ENCODE results near the gene C11orf42.
A peak's percentile ranks its signal among the peaks of the same experiment; 100 is the strongest.

C11orf42 gene

DNA sequence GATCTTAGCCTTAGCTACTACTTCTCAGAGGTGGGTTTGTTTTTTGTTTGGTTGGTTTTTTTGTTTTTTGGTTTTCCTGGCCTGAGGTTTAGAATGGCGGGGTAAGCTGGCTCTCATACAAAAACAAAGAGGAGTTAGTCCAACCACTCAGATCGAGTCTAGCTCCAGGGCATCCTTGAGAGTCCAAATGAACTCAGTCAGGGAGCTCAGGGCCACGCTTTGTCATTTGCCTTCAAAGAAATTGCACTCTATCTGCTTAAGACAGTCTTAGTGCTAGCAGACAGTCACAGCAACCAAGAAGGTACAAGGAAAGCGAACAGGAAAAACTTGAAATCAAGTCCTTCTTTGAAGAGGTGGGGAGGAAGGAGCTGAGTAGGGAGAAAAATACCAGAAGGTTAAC, 11.1 kb downstream of the C11orf42 start:
- H3K4me3 ChIP-seq (replicated peaks; ENCODE audit: low read depth, low read length) = no peak overlapping the region
- no peak for DNase-seq (ENCODE audit: extremely low read depth, low read depth)
- TF ChIP-seq, protein P1, sequence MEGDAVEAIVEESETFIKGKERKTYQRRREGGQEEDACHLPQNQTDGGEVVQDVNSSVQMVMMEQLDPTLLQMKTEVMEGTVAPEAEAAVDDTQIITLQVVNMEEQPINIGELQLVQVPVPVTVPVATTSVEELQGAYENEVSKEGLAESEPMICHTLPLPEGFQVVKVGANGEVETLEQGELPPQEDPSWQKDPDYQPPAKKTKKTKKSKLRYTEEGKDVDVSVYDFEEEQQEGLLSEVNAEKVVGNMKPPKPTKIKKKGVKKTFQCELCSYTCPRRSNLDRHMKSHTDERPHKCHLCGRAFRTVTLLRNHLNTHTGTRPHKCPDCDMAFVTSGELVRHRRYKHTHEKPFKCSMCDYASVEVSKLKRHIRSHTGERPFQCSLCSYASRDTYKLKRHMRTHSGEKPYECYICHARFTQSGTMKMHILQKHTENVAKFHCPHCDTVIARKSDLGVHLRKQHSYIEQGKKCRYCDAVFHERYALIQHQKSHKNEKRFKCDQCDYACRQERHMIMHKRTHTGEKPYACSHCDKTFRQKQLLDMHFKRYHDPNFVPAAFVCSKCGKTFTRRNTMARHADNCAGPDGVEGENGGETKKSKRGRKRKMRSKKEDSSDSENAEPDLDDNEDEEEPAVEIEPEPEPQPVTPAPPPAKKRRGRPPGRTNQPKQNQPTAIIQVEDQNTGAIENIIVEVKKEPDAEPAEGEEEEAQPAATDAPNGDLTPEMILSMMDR (IDR thresholded peaks at IDR 0.05; ENCODE audit: low read depth, low read length, missing control alignments) = no peak

DNA sequence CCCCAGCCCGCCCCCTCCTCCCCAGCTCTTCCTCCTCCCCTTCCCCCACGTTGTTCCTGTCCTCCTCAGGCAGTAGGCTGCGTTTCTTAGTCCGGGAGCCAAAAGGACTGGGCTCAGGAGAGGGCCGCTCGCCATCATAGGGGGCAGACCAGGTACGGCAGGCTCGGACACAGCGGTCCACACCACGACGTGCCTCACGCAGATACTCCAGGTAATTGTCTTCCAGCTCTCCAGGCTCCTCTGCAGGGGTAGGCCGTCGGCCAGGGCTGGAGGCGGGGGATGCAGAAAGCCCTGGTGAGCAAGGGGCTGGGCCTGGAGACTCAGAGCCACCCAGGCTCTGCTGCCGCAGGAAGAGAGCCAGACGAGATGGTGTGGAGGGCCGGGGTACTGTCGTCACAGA, 12.4 kb downstream of the C11orf42 start:
- no peak for DNase-seq (ENCODE audit: extremely low read depth, low read depth)
- TF ChIP-seq, protein P1 (IDR thresholded peaks at IDR 0.05; ENCODE audit: low read depth, low read length, missing control alignments) = no peak
- H3K4me3 ChIP-seq (replicated peaks; ENCODE audit: low read depth, low read length) = no peak overlapping the region

- peak; percentile 65 for DNase-seq (ENCODE audit: extremely low read depth, low read depth)
- TF ChIP-seq, protein P1 (IDR thresholded peaks at IDR 0.05; ENCODE audit: low read depth, low read length, missing control alignments) = no peak
- H3K4me3 ChIP-seq (replicated peaks; ENCODE audit: low read depth, low read length) = no peak overlapping the region
These were observed 14.0 kb downstream of the C11orf42 start for GRCh38 chr11:6219359-6219758.

GRCh38 chr11:6223854-6224253, 18.5 kb downstream of the C11orf42 start:
- no peak overlapping the region for H3K4me3 ChIP-seq (replicated peaks; ENCODE audit: low read depth, low read length)
- TF ChIP-seq, protein P1 (IDR thresholded peaks at IDR 0.05; ENCODE audit: low read depth, low read length, missing control alignments) = no peak
- no peak for DNase-seq (ENCODE audit: extremely low read depth, low read depth)

DNA sequence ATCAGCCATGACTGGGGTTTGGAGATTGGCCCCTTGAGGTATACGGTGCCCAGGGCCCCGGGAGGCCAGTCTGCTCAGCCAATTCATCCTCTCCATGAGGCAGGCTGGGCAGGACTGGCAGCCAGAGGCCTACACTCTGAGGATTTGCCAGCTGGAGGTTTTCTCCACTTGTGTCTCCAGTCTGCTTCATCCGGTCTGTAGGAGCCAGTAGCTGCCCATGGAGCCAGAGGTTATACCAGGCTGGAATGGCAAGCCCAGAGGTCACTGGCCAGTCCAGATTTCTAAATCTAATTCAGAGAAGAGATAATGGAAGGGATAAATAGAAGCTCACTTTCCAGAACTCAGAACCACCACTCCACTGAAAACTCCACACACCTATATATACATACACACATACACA, 19.1 kb downstream of the C11orf42 start:
- H3K4me3 ChIP-seq (replicated peaks; ENCODE audit: low read depth, low read length) = no peak overlapping the region
- TF ChIP-seq, protein P1 (IDR thresholded peaks at IDR 0.05; ENCODE audit: low read depth, low read length, missing control alignments) = no peak
- no peak for DNase-seq (ENCODE audit: extremely low read depth, low read depth)

- TF ChIP-seq, protein P1 (IDR thresholded peaks at IDR 0.05; ENCODE audit: low read depth, low read length, missing control alignments) = no peak
- DNase-seq (ENCODE audit: extremely low read depth, low read depth) = no peak
- no peak overlapping the region for H3K4me3 ChIP-seq (replicated peaks; ENCODE audit: low read depth, low read length)
These were observed 19.7 kb downstream of the C11orf42 start for GRCh38 chr11:6225024-6225423.

GRCh38 chr11:6225896-6226295, 20.5 kb downstream of the C11orf42 start:
- no peak for DNase-seq (ENCODE audit: extremely low read depth, low read depth)
- TF ChIP-seq, protein P1 (IDR thresholded peaks at IDR 0.05; ENCODE audit: low read depth, low read length, missing control alignments) = no peak
- no peak overlapping the region for H3K4me3 ChIP-seq (replicated peaks; ENCODE audit: low read depth, low read length)
